ENCODE measurements around the gene ARHGEF2.

ARHGEF2 gene

GRCh38 chr1:155970531-155971167 is 7.7 kb downstream of the ARHGEF2 start:
- peak; percentile 95 for DNase-seq

DNA sequence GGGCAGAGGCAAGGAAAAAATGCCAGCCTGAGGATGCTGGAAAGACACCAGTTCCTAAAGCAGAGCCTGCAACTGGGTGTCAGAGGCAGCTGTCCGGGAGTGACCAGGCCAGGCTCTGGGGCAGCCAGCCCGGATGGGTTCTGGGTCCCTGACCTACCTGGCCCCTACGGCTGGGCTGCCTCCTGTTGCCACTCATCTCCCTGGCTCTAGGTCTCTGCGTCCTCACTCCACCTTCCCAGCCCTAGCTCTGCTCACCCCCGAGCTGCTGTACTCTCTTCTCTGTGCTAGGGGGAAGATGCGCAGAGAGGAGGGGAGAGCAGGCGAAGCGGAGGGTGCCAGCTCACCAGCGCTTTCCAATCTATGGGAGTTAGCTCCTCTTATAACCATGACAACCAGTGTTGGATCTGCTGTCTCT is 9.0 kb downstream of the ARHGEF2 start:
- DNase-seq, result no peak

DNA sequence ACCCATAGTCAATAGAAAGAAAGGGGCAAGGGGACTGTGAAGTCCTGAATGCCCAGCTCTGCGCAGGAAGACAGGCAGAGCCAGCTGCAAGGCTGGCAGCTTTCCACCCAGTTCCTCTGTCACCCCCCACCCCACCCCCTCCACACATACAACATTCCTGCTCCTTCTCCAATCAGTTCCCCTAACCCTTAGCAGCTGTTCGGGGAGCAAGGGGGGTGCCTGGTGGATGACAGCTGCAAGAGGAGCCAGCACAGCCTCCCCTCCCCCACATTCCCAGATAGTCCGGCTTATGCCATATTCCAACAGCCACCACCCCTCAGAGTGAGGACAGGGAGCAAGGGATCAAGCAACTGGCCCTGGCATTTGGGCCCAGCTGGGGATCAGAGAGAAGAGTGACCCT is 9.7 kb downstream of the ARHGEF2 start:
- no peak for DNase-seq

GRCh38 chr1:155968051-155968400 is 10.3 kb downstream of the ARHGEF2 start:
- no peak for DNase-seq

DNA sequence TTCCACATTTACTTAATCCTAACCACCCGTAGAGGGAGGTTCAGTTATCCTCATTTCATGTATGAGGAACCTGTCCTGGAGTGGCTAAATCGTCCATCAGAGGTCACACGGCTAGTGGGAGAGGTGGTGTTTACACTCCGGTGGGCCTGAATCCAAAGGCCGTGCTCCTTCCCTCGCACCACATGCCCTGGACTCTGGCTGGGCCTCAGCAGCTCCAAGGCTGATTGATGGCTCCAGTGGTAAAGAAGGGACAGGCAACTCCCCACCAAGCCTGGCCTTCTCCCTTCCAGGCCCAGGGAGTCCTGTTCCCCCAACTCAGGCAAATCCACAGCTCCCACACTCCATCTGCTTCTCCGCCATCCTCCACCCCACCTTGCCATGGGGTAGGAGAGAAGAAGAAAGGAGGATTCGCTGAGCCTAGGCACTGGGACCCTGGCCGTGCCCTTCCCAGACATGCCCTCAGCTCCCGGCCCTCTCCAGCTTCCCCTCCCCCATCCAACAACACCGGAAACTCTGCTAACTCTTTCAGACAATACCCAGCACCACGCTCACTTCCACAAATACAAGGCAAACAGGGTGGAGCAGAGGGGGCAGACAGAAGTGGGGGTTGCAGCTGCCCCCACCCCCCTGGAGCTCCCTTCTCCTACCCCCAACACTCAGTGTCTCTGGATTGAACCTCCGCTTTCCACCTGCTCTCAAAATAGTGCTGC is 10.9 kb downstream of the ARHGEF2 start:
- DNase-seq, result peak; percentile 29 to 36

DNA sequence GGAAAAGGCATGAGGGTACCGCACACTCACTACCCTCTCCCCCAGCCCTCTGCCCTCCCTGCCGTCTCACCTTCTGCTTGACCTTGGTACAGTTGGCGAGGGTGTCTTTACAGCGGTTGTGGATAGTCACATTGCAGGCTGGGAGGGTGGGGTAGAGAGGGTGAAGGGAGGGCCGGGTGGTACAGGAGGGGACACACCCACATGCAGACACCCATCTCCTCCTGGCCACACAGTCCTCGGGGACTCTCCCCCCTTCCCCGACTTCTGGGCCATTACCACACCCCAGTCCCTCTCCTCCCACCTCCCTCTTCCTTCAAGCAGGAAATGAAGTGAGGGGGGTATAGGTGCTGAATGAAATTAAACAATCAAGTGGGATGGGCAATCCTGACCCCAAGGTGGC is 11.6 kb downstream of the ARHGEF2 start:
- DNase-seq, result no peak

DNA sequence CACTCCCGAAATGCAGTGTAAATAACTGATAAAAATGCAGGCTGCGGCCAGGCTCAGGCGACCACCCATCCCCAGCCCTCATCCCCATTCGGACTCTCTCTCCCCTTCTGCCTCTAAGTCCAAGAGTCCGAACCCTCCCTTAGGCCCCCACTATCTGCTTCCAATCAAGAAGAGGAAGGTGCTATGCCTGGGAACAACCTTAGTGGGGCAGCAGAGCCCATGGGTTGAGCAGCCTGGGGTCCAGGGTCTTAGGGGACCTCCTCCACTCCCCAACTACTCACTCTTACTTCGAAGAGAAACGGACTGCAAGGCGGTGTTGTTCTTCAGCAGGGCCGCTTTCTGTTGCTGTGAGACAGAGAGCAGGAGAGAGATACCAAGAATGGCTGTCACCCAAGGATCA is 12.2 kb downstream of the ARHGEF2 start:
- DNase-seq, result no peak

DNA sequence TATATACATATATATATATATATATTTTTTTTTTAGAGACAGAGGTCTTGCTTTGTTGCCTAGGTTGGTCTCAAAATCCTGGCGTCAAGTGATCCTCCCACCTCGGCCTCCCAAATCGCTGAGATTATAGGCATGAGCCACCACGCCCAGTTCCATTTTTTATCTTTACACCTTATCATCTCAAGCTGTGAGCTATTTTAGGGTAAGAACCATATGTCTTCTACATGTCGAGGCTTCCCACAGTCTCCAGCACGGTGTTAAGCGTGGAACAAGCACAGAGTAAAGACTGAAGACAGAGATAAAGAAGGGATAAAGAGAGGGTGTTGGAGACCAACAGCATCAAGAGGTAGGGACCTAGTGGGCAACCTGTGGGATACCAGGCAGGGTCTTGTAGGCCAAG is 14.2 kb downstream of the ARHGEF2 start:
- DNase-seq, result no peak

DNA sequence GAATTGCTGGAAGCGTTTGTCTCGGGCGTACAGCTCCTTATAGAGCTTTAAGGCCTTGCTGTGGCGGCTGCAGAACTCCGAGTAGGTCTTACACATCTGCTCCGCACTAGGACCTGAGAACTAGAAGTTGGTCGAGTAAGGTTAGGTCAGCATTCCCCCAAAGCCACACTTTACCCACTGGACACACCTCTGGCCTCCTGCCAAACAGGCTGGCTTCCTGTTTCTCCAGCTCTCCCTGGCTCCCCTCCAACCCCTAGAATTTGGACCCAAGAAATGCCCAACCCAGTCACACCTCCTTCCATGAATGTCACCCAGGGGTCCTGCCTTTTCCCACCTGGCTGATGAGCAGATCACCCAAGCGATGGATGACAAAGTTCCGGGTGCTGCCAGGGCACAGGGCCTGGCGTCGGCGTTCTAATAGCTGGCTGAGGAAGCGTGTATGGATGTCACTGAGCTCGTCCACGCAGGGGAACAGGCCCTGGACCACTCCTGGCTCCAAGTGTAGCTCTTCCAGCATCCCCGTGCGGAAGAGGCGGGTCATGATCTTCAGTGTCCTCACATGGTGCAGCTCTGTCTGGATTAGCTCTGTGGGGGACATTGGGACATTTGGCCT is 15.6 kb downstream of the ARHGEF2 start:
- DNase-seq, result no peak

DNA sequence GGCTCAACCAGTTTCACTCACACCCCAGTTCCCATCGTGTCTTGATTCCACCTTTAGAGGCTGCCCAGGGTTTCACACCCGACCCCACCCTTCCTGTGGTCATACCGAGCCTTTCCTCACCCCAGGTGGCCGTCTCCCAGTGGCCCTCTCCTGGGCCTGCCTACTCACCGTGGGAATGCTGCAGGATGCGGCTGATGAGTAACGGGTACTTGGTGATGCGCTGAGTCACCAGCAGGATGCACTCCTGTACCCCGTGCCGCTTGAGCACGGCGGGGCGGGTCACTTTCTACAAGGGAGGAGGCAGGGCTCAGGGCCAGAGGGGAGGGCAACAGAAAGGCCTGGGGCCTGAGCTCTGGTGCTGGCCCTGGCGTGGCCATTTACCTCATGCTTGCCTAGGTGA is 16.4 kb downstream of the ARHGEF2 start:
- peak; percentile 23 to 59 for DNase-seq

DNA sequence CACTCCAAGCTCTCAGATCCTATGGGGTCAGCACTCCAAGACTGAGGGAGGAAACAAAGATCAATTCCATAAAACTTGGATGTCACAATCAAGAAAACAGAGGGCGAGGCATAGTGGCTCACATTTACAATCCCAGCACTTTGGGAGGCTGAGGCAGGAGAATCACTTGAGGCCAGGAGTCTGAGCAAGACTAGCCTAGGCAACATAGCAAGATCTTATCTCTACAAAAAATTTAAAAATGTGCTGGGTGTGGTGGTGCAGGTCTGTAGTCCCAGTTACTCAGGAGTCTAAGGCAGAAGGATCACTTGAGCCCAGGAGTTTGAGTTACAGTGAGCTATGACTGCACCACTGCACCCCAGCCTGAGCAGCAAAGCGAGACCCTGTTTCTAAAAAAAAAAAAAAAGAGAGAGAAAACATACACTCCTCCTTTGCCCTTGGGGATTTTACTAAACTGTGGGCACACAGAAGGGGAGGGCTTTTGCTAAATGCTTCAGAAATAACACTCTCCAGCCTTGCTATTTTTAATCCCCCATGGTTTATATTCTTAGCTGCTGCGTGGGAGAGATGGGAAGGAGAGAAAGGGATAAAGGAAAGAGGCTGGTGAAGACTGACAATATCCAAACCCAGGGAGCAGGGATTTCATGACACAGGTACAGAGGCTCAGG is 18.1 kb downstream of the ARHGEF2 start:
- no peak for DNase-seq

DNA sequence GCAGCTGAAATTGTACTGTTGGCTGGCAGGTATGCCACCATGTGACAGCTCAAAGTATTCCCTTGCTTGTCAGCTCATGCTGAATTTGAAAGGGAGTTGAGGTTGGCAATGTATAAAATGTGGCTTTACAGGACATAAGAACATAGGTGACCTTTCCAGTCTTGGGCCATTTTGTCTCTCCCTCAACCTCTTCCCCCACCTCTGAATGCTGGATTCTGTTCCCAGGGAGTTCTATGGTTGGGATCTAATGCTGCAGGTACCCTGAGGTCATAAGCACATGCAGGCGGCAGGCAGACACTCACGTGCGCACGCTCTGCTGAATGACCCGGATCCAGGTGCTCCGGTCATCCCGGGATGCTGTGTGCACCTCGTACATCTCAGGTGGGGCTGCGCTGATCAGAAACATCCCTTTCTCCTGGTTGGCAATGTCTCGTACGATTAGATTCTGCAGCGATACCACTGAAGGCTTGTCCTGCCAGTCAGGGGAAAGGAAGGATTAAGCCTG is 20.9 kb downstream of the ARHGEF2 start:
- no peak for DNase-seq

- DNase-seq, result no peak
These were observed 23.7 kb downstream of the ARHGEF2 start for GRCh38 chr1:155954645-155955044.

GRCh38 chr1:155952505-155952890 is 25.8 kb downstream of the ARHGEF2 start:
- DNase-seq, result no peak

GRCh38 chr1:155951753-155952504 is 26.4 kb downstream of the ARHGEF2 start:
- DNase-seq, result no peak

DNA sequence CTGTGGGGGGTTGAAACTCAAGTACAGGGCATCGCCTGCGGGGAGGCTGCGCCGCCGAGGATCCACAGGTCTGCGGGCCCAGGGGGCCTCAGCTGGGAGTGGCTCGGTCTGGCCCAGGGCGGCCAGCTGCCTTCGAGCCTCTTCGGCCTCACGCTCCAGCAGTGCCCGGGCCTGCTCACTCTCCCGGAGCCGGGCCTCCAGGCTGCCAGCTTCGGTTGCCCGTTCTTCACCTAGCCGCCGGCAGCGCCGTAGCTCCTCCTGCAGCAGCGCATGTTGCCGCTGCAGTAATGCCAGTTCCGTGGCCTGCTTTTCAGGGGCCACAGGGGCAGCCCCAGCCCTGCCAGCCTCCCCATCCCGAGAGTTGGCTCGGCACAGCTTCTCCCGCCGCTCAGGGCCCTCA is 27.5 kb downstream of the ARHGEF2 start:
- DNase-seq, result no peak

- DNase-seq, result no peak
These were observed 30.6 kb downstream of the ARHGEF2 start for GRCh38 chr1:155947741-155948140.

GRCh38 chr1:155947292-155947691 is 31.1 kb downstream of the ARHGEF2 start:
- DNase-seq, result no peak

DNA sequence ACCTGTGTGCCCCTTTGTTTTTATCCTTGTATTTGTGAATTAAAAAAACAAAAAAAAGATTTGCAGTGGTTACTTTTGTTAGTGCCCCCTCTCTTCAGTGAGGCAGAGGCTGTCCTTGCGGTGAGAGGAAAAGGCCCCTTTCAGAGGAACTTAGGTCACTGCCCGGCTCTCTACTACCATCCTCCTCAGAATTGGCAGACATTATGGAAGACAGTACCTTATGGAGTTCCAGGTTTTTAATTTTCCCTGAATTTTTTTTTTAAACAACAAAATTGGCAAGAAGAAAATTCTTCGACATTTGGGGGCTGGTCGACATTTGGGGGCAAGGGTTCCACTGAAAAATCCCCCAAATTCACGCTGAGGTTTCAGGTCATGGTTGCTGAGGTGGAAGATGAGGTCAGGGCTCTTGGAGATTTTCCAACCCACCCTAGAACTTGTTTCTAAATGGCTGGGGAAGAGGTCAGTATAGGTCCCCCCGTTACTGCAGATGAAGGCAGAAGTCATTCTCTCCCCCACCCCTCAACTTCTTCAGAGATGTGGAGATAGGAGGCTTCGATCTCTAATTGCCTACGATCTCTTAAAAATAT is 31.6 kb downstream of the ARHGEF2 start:
- DNase-seq, result no peak

- peak; percentile 39 to 44 for DNase-seq
These were observed 33.9 kb downstream of the ARHGEF2 start for GRCh38 chr1:155944444-155944799.

DNA sequence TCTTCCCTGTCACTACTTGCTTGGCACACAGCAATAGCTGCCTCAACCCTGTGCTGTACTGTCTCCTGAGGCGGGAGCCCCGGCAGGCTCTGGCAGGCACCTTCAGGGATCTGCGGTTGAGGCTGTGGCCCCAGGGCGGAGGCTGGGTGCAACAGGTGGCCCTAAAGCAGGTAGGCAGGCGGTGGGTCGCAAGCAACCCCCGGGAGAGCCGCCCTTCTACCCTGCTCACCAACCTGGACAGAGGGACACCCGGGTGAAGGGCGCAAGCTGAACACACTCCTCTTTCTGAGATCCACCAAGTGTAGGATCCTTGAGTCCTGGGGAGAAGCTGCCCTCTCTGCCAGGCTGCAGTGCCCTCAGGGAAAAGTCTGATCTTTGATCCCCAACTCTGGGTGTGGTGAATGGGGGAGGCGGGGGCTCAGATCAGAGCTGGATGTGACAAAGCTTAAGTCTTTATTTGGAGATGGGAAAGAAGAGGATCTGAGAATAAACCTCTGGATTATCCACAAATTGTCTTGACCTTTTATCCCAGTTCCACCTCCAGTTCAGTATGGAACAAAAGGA is 35.7 kb downstream of the ARHGEF2 start:
- DNase-seq, result no peak
